Measurements from ENCODE around the gene RNU5D-1. TPM values are rescaled to one million over a fixed set of nuclear protein-coding genes. Genes with fewer than 3 reads are reported as not detected.

RNU5D-1 gene
- total RNA-seq, 1 experiment from 2014 or later, result not detected

DNA sequence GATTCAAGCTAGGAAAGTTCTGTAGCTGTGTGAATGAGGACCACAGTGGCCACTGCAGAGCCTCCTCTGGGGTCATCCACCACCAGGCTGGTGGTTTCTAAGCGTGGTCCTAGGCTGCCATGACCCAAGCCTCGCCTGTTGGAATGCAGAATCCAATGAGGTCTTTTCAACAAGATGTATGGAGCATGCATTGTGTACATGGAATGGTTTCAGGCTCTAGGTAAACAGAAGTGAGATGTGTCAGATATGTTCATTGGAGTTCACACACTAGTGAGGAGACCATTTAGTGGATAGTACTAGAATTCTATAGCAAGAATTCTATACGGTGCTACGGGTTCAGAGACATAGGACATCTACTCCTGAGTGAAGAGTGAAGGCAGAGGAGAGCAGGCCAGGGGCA is 10.7 kb downstream of the RNU5D-1 start (continued):
- TF ChIP-seq USF2 (CRISPR knock-in tag; IDR thresholded peaks at IDR 0.05) (no peak), ELF4 (CRISPR knock-in tag; IDR thresholded peaks at IDR 0.05; ENCODE audit: low read depth) (no peak)

- no peaks in the 10 kb centered on the region for H3K9me3 Mint-ChIP-seq
- H3K4me3 Mint-ChIP-seq, result no peak overlapping the region
- CTCF ChIA-PET, result interaction anchor here (0.7 to 5.2 kb wide), 2 partner anchors 11 to 52 kb away, joined by 3 to 40 read pairs; partner anchors contain the start of gene RNU5D-1
- H3K36me3 Mint-ChIP-seq, result no peaks in the 10 kb centered on the region
- peaks cover 4% of the 10 kb centered on the region; the same call in 1 of the 2 replicates for H3K4me1 Mint-ChIP-seq
- POLR2A ChIA-PET, result interaction anchor here (0.7 kb wide), 1 partner anchor 486 kb away, joined by 4 read pairs; no protein-coding TSS in a partner anchor
- TF ChIP-seq GTF2I (CRISPR knock-in tag; conservative IDR thresholded peaks at IDR 0.05), result no peak
- ATAC-seq (no peak), DNase-seq (ENCODE audit: low spot score) (no peak)
- no peak overlapping the region for H3K27ac Mint-ChIP-seq
- H3K27me3 Mint-ChIP-seq (ENCODE audit: low read depth), result peaks cover 3% of the 10 kb centered on the region
Measured at GRCh38 chr1:44719318-44719717, 11.7 kb downstream of the RNU5D-1 start.

GRCh38 chr1:44718091-44718490 is 12.9 kb downstream of the RNU5D-1 start:
- Mint-ChIP-seq H3K27me3 (ENCODE audit: low read depth) (peaks cover 3% of the 10 kb centered on the region), H3K36me3 (no peaks in the 10 kb centered on the region), H3K4me3 (no peak overlapping the region), H3K9me3 (no peaks in the 10 kb centered on the region), H3K27ac (no peak overlapping the region), H3K4me1 (peaks cover 4% of the 10 kb centered on the region; the same call in 1 of the 2 replicates)
- ATAC-seq, result no peak
- ChIA-PET CTCF (interaction anchor here (0.6 to 5.2 kb wide), 5 partner anchors 9 to 216 kb away, joined by 3 to 40 read pairs (median 7); partner anchors contain the start of gene RNU5D-1), POLR2A (no interaction called here)
- no peak for TF ChIP-seq PRDM15 (CRISPR knock-in tag; IDR thresholded peaks at IDR 0.05)
- TF ChIP-seq, protein P1, sequence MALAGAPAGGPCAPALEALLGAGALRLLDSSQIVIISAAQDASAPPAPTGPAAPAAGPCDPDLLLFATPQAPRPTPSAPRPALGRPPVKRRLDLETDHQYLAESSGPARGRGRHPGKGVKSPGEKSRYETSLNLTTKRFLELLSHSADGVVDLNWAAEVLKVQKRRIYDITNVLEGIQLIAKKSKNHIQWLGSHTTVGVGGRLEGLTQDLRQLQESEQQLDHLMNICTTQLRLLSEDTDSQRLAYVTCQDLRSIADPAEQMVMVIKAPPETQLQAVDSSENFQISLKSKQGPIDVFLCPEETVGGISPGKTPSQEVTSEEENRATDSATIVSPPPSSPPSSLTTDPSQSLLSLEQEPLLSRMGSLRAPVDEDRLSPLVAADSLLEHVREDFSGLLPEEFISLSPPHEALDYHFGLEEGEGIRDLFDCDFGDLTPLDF (CRISPR knock-in tag; IDR thresholded peaks at IDR 0.05), result no peak
- no peak for DNase-seq (ENCODE audit: low spot score)

DNA sequence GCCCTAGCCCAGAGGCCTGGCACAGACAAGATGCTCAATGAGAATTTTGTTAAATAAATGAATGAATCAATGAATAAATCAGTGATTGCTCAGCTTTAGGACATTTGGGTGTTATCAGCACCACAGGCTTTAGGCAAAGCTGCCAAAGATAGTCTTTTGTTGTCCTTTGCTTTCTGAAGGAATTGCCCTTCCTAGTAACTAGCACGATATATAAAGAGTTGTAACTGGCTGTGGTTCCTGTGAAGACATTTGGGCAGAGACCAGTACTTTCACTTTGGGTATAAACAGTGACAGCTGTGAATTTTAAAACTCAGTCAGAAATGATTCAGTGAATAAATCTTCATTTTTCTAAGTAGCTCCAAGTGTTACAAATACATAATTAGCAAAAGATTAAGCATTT is 13.3 kb downstream of the RNU5D-1 start:
- POLR2A ChIA-PET, result no interaction called here
- H3K4me1 Mint-ChIP-seq, result peaks cover 4% of the 10 kb centered on the region; the same call in 1 of the 2 replicates
- ATAC-seq, result no peak
- TF ChIP-seq, protein P2, sequence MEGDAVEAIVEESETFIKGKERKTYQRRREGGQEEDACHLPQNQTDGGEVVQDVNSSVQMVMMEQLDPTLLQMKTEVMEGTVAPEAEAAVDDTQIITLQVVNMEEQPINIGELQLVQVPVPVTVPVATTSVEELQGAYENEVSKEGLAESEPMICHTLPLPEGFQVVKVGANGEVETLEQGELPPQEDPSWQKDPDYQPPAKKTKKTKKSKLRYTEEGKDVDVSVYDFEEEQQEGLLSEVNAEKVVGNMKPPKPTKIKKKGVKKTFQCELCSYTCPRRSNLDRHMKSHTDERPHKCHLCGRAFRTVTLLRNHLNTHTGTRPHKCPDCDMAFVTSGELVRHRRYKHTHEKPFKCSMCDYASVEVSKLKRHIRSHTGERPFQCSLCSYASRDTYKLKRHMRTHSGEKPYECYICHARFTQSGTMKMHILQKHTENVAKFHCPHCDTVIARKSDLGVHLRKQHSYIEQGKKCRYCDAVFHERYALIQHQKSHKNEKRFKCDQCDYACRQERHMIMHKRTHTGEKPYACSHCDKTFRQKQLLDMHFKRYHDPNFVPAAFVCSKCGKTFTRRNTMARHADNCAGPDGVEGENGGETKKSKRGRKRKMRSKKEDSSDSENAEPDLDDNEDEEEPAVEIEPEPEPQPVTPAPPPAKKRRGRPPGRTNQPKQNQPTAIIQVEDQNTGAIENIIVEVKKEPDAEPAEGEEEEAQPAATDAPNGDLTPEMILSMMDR (IDR thresholded peaks at IDR 0.05), result no peak
- TF ChIP-seq TCF7 (CRISPR knock-in tag; IDR thresholded peaks at IDR 0.05; ENCODE audit: low read depth) (no peak), SMAD3 (CRISPR knock-in tag; IDR thresholded peaks at IDR 0.05; ENCODE audit: borderline replicate concordance) (no peak), CREM (CRISPR knock-in tag; IDR thresholded peaks at IDR 0.05) (no peak), ZNF532 (CRISPR knock-in tag; IDR thresholded peaks at IDR 0.05; ENCODE audit: borderline replicate concordance) (no peak), ZNF396 (CRISPR knock-in tag; IDR thresholded peaks at IDR 0.05; ENCODE audit: borderline replicate concordance) (no peak)
- TF ChIP-seq, protein P3, sequence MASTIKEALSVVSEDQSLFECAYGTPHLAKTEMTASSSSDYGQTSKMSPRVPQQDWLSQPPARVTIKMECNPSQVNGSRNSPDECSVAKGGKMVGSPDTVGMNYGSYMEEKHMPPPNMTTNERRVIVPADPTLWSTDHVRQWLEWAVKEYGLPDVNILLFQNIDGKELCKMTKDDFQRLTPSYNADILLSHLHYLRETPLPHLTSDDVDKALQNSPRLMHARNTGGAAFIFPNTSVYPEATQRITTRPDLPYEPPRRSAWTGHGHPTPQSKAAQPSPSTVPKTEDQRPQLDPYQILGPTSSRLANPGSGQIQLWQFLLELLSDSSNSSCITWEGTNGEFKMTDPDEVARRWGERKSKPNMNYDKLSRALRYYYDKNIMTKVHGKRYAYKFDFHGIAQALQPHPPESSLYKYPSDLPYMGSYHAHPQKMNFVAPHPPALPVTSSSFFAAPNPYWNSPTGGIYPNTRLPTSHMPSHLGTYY (CRISPR knock-in tag; IDR thresholded peaks at IDR 0.05), result no peak

More for the DNA sequence above, 13.3 kb downstream of the RNU5D-1 start:
- Mint-ChIP-seq H3K9me3 (no peaks in the 10 kb centered on the region), H3K27ac (no peak overlapping the region), H3K27me3 (ENCODE audit: low read depth) (peaks cover 3% of the 10 kb centered on the region), H3K36me3 (no peaks in the 10 kb centered on the region), H3K4me3 (no peak overlapping the region)
- DNase-seq (ENCODE audit: low spot score), result no peak
- CTCF ChIA-PET, result interaction anchor here (1.4 to 5.2 kb wide), 3 partner anchors 11 to 109 kb away, joined by 3 to 40 read pairs (median 7); partner anchors contain the start of gene RNU5D-1
